A549 (cell line): ENCODE measurements around the gene RCN2. TPM values are rescaled to one million over a fixed set of nuclear protein-coding genes. Genes with fewer than 3 reads are reported as not detected.
A peak's percentile ranks its signal among the peaks of the same experiment; 100 is the strongest.

Experiments
- ATAC-seq, 2 experiments: fragments of 200-7000 bp in 1 of 2; fragments of >200 bp in 1 of 2; cut with Nextera tagmentation in 1 of 2; cut with Tn5 transposase in 1 of 2; 3 replicates each; pipeline versions ENCODE4 v1.8.0 to v1.9.1; 2018 to 2020; ENCODE audit warnings: mild to moderate bottlenecking in 1 of 2, moderate library complexity in 1 of 2
- CTCF ChIA-PET: fragments of 300-600 bp; sonication (Branson Sonifier 250); formaldehyde crosslinking; extraction: SDS; loops from one replicate; lab custom pipeline; 2021; ENCODE audit warnings: antibody characterized with exemption, inconsistent platforms; lab: Yijun Ruan, JAX
- POLR2A ChIA-PET: fragments of 350-600 bp; formaldehyde crosslinking; extraction: SDS; loops from one replicate; lab custom pipeline; 2021; ENCODE audit warnings: antibody characterized with exemption, inconsistent platforms; lab: Yijun Ruan, JAX
- DNase-seq, 2 experiments: peaks; one replicate each; pipeline versions ENCODE4 v3.0.0 to v3.0.0-alpha.2; 2011 to 2016; ENCODE audit warnings: low read depth in 1 of 2, low spot score in 1 of 2
- FAIRE-seq: peaks from 2 replicates; lab custom pipeline; 2011; peaks lifted over from hg19 to GRCh38; lab: Jason Lieb, UNC
- H3K27ac ChIP-seq, 2 experiments: fragments of >200 bp; sonication (Bioruptor Twin); formaldehyde crosslinking; 3 replicates each; pipeline ENCODE4 v1.5.1; 2016 to 2017
- H3K4me1 ChIP-seq: fragments of >200 bp; sonication (Bioruptor Twin); formaldehyde crosslinking; 3 replicates; pipeline ENCODE4 v1.6.1; 2016
- H3K4me2 ChIP-seq: fragments of >200 bp; sonication (Bioruptor Twin); formaldehyde crosslinking; 3 replicates; pipeline ENCODE4 v1.6.1; 2016
- H3K4me3 ChIP-seq: fragments of >200 bp; sonication (Bioruptor Twin); formaldehyde crosslinking; 3 replicates; pipeline ENCODE4 v1.5.1; 2016
- H3K9me3 ChIP-seq: fragments of >200 bp; sonication (Bioruptor Twin); formaldehyde crosslinking; 3 replicates; pipeline ENCODE4 v1.6.1; 2016
- BHLHE40 ChIP-seq: IDR thresholded peaks from 2 replicates; pipeline ENCODE4 v1.6.1; 2012; ENCODE audit warnings: low read depth, low read length, inconsistent platforms
- CBX2 ChIP-seq: fragments of 200-600 bp; sonication (generic); IDR thresholded peaks from 2 replicates; pipeline ENCODE4 v1.6.1; 2016; ENCODE audit warnings: low read depth, mild to moderate bottlenecking, borderline replicate concordance
- CHD4 ChIP-seq: fragments of 200-600 bp; sonication (generic); IDR thresholded peaks from 2 replicates; pipeline ENCODE4 v1.6.1; 2016; ENCODE audit warnings: antibody characterized with exemption, mild to moderate bottlenecking, borderline replicate concordance
- FOSL2 ChIP-seq, 2 experiments: fragments of 450-650 bp in 1 of 2; fragments of >200 bp in 1 of 2; sonication (Bioruptor Twin) in 1 of 2; formaldehyde crosslinking; IDR thresholded peaks; 2 replicates each; pipeline versions ENCODE4 v1.5.0 to v1.6.1; 2016 to 2020; ENCODE audit warnings: mild to moderate bottlenecking in 1 of 2, moderate library complexity in 1 of 2
- FOXS1 ChIP-seq: fragments of 250-450 bp; sonication (Bioruptor Pico); IDR thresholded peaks from 2 replicates; pipeline ENCODE4 v1.5.0; 2020; ENCODE audit warnings: mild to moderate bottlenecking, moderate library complexity
- GATA3 ChIP-seq: IDR thresholded peaks from 2 replicates; pipeline ENCODE4 v1.6.1; 2012; ENCODE audit warnings: borderline replicate concordance
- HDAC2 ChIP-seq: fragments of 200-600 bp; sonication (generic); IDR thresholded peaks from 2 replicates; pipeline ENCODE4 v1.6.1; 2016
- HEYL ChIP-seq: fragments of 250-450 bp; sonication (Bioruptor Pico); IDR thresholded peaks from 2 replicates; pipeline ENCODE4 v1.8.0; 2021; ENCODE audit warnings: mild to moderate bottlenecking, moderate library complexity
- HOXB13 ChIP-seq: fragments of 250-450 bp; sonication (Bioruptor Pico); IDR thresholded peaks from 2 replicates; pipeline ENCODE4 v1.5.0; 2020; ENCODE audit warnings: low read depth, mild to moderate bottlenecking, moderate library complexity
- KDM5A ChIP-seq: fragments of 200-600 bp; sonication (generic); IDR thresholded peaks from 2 replicates; pipeline ENCODE4 v1.6.1; 2016; ENCODE audit warnings: antibody characterized with exemption, mild to moderate bottlenecking
- MAZ ChIP-seq: fragments of 150-350 bp; IDR thresholded peaks from 2 replicates; pipeline ENCODE4 v1.6.1; 2014; ENCODE audit warnings: antibody characterized with exemption, low read depth, low read length, borderline replicate concordance
- MYC ChIP-seq: IDR thresholded peaks from 2 replicates; pipeline ENCODE4 v1.6.1; 2012; ENCODE audit warnings: mild to moderate bottlenecking, inconsistent platforms, low read length, improper control_type of control experiment, borderline replicate concordance
- NR3C1 ChIP-seq: fragments of >200 bp; sonication (Bioruptor Twin); formaldehyde crosslinking; IDR thresholded peaks from 3 replicates; pipeline ENCODE4 v1.6.1; 2017
- RAD21 ChIP-seq, 2 experiments: fragments of >200 bp in 1 of 2; sonication (Bioruptor Twin) in 1 of 2; formaldehyde crosslinking in 1 of 2; IDR thresholded peaks in 1 of 2; conservative IDR thresholded peaks in 1 of 2; 2 replicates in 1 of 2; 3 replicates in 1 of 2; pipeline ENCODE4 v1.6.1; 2012 to 2018; ENCODE audit warnings: inconsistent platforms in 1 of 2
- RCOR1 ChIP-seq: fragments of 150-350 bp; IDR thresholded peaks from 2 replicates; pipeline ENCODE4 v1.6.1; 2014; ENCODE audit warnings: antibody characterized with exemption, low read length, low read depth
- SREBF2 ChIP-seq: fragments of 450-650 bp; IDR thresholded peaks from 2 replicates; pipeline ENCODE4 v1.6.1; 2014; ENCODE audit warnings: mild to moderate bottlenecking, moderate library complexity
- ZC3H11A ChIP-seq: fragments of 450-650 bp; IDR thresholded peaks from 2 replicates; pipeline ENCODE4 v1.6.1; 2014; ENCODE audit warnings: antibody characterized with exemption, mild to moderate bottlenecking
- WGBS: methylation state at CpG from one replicate; pipeline ENCODE4 v1.1.6; 2017; ENCODE audit errors: missing lambda C conversion rate; 5-methylcytosine and 5-hydroxymethylcytosine counted together
- polyA plus RNA-seq, 4 experiments: library from polyadenylated mRNA; depleted of rRNA in 3 of 4; stranded (reverse); fragments of >200 nt; fragmentation: RNase III in 1 of 4; extraction: RNeasy Plus Mini Kit Qiagen cat#74134 plus additional on column Dnase treatment in 1 of 4; gene quantifications; 2 replicates in 3 of 4; 3 replicates in 1 of 4; pipeline ENCODE4 v1.2.3, GENCODE V29; 2011 to 2017
- TF ChIP-seq, protein P1 (sequence below): fragments of 450-650 bp; IDR thresholded peaks from 2 replicates; pipeline ENCODE4 v1.6.1; 2014; ENCODE audit warnings: antibody characterized with exemption
- TF ChIP-seq, protein P2 (sequence below): fragments of 250-450 bp; sonication (Bioruptor Pico); IDR thresholded peaks from 2 replicates; pipeline ENCODE4 v1.5.0; 2020; ENCODE audit warnings: low read depth, mild to moderate bottlenecking, moderate library complexity
- TF ChIP-seq, protein P3 (sequence below): fragments of 150-350 bp; IDR thresholded peaks from 2 replicates; pipeline ENCODE4 v1.6.1; 2014; ENCODE audit warnings: low read depth, mild to moderate bottlenecking, low read length
- TF ChIP-seq, protein P4 (sequence below): fragments of 200-600 bp; sonication (generic); IDR thresholded peaks from 2 replicates; pipeline ENCODE4 v1.6.1; 2016; ENCODE audit warnings: antibody characterized with exemption, mild to moderate bottlenecking, moderate library complexity

RCN2 gene
- polyA plus RNA-seq, 2 of the 4 experiments (the other 2 are of a cell fraction) = 81.3 to 152 TPM

DNA sequence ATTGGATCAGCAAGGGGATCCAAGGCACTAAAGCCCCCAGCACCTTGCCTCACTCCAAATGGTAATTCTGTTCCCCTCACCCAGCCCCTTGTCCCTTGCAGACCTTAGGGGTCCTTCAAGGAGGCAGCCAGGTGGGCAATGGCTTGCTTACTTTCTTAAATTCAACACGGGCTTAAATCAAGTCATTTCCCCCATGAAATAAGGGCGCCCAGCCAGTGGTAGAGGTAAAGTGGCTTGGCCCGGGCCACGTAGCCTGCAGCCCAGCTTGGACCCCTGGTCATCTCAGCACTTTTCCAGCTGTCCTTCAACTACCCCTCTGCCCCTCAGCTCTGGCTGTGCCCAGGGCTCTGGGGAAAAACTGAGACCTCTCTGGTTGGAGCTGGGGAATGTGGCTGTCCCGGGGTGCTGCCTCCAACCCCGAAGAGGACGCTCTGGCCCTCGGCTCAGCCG, 64.6 kb downstream of the RCN2 start (continued):
- TF ChIP-seq, protein P1, sequence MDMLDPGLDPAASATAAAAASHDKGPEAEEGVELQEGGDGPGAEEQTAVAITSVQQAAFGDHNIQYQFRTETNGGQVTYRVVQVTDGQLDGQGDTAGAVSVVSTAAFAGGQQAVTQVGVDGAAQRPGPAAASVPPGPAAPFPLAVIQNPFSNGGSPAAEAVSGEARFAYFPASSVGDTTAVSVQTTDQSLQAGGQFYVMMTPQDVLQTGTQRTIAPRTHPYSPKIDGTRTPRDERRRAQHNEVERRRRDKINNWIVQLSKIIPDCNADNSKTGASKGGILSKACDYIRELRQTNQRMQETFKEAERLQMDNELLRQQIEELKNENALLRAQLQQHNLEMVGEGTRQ = no peak
- TF ChIP-seq GATA3 (no peak), HDAC2 (no peak), NR3C1 (no peak), FOXS1 (CRISPR knock-in tag) (no peak), BHLHE40 (no peak)
- TF ChIP-seq, protein P2, sequence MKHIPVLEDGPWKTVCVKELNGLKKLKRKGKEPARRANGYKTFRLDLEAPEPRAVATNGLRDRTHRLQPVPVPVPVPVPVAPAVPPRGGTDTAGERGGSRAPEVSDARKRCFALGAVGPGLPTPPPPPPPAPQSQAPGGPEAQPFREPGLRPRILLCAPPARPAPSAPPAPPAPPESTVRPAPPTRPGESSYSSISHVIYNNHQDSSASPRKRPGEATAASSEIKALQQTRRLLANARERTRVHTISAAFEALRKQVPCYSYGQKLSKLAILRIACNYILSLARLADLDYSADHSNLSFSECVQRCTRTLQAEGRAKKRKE (CRISPR knock-in tag) = no peak

DNA sequence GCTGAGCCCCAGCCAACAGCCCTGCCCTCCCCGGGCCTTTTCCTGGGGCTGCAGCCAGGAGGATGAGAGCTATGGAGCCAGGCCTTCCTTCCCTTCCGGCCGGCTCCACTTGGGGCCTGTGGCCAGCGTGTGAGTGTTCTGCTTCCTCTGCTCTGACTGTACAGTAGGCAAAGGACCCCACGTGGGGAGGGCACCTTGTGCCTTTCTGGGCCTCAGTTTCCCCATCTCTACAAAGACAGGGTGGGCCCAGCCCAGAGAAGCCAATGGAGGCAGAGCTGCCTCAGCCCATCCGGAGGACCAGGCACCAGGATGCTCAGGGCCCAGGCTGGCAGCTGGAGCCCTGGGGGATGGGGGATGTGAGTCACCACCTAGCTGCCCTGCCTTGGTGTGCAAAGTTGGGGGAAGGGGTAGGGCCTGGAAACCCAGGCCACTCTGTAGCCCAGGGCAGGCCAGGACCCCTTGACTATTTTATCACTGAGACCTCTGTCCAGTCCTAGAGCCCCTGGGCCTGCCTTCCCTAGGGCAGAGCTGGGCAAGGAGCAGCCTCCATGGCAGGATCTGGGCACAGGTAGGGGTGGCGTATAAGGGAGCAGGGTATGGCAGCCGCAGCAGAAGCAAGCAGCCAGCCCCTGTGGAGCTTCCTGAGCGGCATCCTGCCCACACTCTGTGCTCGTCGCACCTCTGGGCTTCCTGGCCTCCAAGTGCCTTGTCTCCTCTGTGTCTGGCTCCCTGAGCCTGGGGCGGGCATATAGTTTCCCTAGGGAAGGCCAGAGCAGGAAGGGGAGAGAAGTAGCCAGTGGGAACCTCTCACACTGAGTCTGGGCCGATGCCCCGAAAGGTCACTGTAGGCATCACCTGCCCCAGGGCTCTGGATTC, 65.2 kb downstream of the RCN2 start:
- Histone ChIP-seq H3K4me3 (no peak overlapping the region), H3K4me1 (peaks cover 15% of the 10 kb centered on the region), H3K9me3 (no peaks in the 10 kb centered on the region), H3K27ac (peak overlapping the region in 1 of 2 experiments; percentile 44; a peak in 2 of 6 replicates), H3K4me2 (0 out of 3 replicates have a peak overlapping the region, but pooled peaks have one; percentile 1)
- WGBS = 78% methylated on average over 9 of the region's 14 CpGs
- DNase-seq (no peak), FAIRE-seq (no peak), ATAC-seq (peak; percentile 38 to 50; a peak in 5 of 6 replicates)
- TF ChIP-seq MAZ (no peak), FOSL2 (IDR thresholded peaks at IDR 0.05) (no peak), FOSL2 (CRISPR knock-in tag; IDR thresholded peaks at IDR 0.05) (peak; percentile 38; the same call in 1 of the 2 replicates), KDM5A (no peak)
- ChIA-PET POLR2A (no interaction called here), CTCF (interaction anchor here (0.9 to 1.1 kb wide), 3 partner anchors 21 to 39 kb away, joined by 3 to 5 read pairs (median 3); no protein-coding TSS in a partner anchor)

DNA sequence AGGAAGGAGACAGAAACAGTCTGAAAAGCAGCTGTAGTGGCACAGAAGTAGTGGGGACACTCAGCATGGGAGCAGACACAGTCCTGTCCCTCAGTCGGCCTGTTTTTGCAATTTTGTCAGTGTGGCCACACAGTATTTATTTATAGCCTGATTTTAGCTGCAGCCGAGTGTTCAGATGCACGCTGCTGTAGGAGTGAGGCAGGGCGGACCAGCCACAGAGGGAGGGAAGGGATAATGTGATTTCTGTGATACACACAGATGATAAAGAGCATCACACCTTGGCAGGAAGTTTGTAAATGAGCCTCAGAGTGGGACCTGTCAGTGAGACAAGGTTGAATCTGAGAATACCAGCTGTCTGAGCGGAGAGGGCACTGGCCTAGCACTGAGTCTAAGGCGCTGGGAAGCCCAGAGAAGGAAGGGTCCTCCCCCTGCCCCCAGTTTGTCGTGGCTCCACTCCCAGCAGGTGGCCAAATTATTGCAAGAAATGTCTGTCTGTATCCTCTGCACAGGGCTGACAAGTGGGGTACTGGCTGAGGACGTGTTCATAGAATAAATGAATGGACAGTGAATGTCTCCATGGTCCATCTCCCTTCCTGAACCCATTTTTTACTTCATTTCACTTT, 67.2 kb downstream of the RCN2 start:
- ChIA-PET POLR2A (no interaction called here), CTCF (interaction anchor here (0.7 to 1.5 kb wide), 3 partner anchors 12 to 26 kb away, joined by 3 read pairs; no protein-coding TSS in a partner anchor)
- Histone ChIP-seq H3K27ac (no peak overlapping the region), H3K4me2 (no peak overlapping the region), H3K4me1 (peaks cover 15% of the 10 kb centered on the region), H3K9me3 (no peaks in the 10 kb centered on the region), H3K4me3 (no peak overlapping the region)
- FAIRE-seq (no peak), ATAC-seq (no peak), DNase-seq (no peak)
- 60% methylated on average over 8 of the region's 8 CpGs for WGBS
- TF ChIP-seq ZC3H11A = no peak
- TF ChIP-seq KDM5A = no peak
- no peak for TF ChIP-seq CHD4
- TF ChIP-seq, protein P3, sequence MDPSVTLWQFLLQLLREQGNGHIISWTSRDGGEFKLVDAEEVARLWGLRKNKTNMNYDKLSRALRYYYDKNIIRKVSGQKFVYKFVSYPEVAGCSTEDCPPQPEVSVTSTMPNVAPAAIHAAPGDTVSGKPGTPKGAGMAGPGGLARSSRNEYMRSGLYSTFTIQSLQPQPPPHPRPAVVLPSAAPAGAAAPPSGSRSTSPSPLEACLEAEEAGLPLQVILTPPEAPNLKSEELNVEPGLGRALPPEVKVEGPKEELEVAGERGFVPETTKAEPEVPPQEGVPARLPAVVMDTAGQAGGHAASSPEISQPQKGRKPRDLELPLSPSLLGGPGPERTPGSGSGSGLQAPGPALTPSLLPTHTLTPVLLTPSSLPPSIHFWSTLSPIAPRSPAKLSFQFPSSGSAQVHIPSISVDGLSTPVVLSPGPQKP = no peak
- no peak for TF ChIP-seq RAD21 (conservative IDR thresholded peaks at IDR 0.05 in 1 of 2, IDR thresholded peaks at IDR 0.05 in 1 of 2)
- TF ChIP-seq, protein P4, sequence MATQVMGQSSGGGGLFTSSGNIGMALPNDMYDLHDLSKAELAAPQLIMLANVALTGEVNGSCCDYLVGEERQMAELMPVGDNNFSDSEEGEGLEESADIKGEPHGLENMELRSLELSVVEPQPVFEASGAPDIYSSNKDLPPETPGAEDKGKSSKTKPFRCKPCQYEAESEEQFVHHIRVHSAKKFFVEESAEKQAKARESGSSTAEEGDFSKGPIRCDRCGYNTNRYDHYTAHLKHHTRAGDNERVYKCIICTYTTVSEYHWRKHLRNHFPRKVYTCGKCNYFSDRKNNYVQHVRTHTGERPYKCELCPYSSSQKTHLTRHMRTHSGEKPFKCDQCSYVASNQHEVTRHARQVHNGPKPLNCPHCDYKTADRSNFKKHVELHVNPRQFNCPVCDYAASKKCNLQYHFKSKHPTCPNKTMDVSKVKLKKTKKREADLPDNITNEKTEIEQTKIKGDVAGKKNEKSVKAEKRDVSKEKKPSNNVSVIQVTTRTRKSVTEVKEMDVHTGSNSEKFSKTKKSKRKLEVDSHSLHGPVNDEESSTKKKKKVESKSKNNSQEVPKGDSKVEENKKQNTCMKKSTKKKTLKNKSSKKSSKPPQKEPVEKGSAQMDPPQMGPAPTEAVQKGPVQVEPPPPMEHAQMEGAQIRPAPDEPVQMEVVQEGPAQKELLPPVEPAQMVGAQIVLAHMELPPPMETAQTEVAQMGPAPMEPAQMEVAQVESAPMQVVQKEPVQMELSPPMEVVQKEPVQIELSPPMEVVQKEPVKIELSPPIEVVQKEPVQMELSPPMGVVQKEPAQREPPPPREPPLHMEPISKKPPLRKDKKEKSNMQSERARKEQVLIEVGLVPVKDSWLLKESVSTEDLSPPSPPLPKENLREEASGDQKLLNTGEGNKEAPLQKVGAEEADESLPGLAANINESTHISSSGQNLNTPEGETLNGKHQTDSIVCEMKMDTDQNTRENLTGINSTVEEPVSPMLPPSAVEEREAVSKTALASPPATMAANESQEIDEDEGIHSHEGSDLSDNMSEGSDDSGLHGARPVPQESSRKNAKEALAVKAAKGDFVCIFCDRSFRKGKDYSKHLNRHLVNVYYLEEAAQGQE = no peak
- TF ChIP-seq MYC = no peak
- TF ChIP-seq RCOR1 = no peak
- no peak for TF ChIP-seq CBX2
- TF ChIP-seq HEYL = no peak
- no peak for TF ChIP-seq HOXB13 (CRISPR knock-in tag)
- no peak for TF ChIP-seq SREBF2
